NCI-H2227 treated with DMSO at 0.1 percent for 48 hours (cell line): ENCODE results near the gene GSTM3.
"Not testable (repeated sequence)": the region's sequence is repeated elsewhere in the genome, so short reads cannot be mapped to it uniquely, and the experiment has no call there.

Experiments used
- DNase-seq: peaks from one replicate; lab custom pipeline; 2025; lab: John Stamatoyannopoulos, UW

The GSTM3 gene

DNA sequence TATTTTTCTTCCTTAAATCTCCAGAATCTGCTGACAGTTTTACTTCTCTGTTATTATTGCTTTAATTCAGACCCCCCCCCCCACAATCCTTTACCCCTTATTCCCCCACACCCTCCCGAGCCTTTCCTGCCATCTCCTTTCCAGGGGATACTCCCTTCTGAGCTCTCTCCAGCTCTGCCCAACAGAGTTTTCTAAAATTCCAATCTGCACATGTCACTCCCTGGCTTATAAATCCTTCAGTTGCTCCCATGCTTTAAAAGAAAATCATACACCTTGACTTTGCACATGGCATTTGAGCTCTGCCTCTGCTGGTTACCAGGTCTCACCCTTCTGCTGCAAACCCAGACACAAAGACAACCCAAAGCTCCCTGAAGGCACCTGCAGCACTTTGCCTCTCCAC lies 34.6 kb upstream of the GSTM3 start:
- DNase-seq = no peak

DNA sequence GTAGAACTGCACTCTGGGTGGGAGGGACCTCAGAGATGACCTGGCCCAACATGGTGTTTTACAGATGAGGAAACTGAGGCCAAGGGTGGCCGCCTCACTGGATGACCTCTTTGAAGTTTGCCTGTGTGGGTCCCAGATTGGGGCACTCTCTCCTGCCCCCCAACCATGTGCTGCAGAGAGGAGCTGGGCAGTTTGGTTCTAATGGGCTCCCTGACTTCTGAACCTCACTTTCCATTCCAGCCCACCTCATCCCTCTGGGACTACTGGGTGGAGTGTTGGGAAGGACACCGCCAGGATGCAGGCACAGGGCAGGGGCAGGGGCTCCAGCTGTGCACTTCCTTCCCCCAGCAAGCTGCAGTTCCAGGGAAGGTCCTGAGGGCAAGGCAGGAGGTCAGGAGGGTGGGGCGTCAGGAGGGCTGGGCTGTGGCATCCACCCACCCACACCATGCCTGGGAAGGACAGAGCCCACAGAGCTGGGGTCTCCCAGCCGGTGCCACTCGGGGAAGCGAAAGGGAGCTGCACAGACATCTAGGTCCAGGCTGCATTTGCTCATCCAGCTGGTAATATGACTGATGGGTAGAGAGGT lies 33.2 kb upstream of the GSTM3 start:
- DNase-seq = no peak

DNA sequence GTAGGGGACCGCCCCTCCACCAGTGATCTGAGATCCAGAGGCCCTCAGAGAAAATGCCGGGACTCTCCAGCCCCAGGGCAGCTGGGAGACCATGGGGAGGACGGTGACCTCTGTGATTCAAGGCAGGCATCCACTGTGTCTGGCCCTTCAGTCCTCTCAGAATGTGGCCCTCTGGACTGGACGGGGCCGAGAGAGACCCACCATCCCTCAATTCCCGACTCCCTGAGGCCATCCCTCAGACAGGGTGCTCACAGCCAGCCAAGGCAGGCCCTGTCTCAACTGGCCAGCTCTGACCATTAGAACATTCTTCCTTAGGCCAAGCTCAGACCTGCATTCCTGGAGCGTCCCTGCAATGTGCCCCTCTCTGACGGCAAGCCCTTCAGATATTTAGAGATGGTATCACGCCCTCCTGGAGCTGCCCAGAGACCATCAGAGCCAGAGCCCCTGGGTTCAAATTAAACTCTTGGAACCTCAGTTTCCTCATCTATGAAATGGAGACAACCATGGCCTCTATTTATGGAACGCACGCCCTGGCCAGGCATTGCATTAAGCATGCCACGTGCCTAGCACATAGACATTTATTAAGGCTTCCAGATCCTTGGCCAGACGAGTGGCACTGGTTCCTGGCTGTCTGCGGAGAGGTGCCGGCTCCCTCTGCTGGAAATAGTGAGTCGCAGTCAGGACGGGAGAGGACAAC lies 32.5 kb upstream of the GSTM3 start:
- peak; percentile 50 for DNase-seq

DNA sequence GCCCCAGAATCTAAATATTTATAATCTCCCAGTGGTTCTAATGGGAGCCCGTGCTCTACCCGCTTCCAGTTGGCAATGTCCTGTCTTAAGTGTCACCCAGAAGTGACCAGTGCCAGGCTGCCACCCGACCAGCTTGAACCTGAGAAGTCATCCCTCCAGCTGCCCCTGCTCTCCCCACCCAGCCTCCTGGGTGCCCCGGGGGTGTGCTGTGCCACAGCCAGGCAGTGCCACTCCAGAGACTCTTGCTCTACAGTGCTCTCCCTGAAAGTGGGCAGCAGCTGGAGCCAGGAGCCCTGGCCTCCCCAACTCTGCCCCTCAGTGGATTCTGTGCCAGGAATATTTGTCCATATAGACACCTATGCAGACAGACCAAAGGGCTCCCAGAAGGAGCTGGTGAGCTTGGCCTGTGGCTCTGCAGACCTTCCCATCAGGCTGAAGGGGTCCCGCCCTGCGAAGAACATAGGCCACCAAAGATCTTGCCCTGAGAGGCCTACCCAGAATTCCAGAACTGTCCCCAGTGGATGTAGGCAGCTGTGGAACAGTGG lies 31.9 kb upstream of the GSTM3 start:
- DNase-seq = no peak

GRCh38 chr1:109771712-109772657 lies 31.1 kb upstream of the GSTM3 start:
- DNase-seq = no peak

DNA sequence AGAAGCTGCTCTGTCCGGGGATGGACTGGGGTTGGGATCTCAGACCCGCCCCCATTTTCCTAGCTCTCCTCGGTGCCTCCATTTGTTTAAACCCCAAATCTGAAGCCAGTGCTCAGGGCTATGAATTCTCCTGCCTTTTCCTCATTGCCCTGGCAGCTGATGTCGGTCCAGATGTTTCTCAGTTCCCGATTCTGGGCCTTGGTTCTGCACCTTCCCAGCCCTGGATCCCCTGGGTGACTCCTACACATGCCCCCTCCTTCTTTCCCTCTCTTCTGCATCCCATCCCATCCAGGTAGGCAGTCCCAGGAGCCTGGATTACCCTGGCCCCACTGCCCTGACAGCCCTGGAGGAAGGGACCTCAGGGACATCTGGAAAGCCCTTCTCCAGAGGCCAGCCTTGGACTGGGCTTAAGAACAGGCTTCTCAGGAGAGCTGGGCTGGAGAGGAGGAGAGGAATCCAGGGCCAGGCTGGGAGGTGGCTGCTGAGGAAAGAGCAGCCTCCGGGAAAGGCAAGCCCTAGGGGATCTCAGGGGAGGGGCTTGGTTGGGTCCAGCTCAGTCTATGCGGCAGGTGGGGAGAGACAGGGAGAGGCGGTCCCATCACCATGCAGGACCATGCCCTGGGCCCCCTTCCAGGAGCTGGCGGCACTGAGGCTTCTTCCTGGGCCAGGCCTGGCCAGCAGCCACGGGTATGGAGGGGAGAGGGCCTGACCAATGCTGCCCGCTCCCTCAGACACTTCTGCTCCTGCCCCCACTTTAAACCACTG lies 29.7 kb upstream of the GSTM3 start:
- DNase-seq = no peak

- DNase-seq = no peak
Observed at GRCh38 chr1:109769330-109770078, 28.7 kb upstream of the GSTM3 start.

DNA sequence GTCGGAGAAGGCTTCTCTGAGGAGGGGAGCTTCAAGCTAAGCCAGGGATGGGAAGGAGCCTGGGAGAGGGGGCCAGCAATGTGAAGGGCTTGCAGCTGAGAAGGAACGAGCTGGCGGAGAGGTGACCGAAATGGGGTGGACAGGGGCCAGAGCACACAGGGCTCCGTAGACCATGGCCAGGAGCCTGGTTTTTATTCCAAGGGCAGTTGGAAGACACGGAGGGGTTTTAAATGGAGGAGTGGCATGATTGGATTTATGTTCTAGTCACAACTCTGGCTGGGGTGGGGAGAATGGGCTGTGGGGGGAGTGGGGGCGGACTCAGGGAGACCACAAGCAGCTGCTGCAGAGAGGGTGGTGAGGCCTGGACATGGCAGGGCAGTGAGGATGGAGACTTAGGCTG lies 28.0 kb upstream of the GSTM3 start:
- no peak for DNase-seq

- DNase-seq = no peak
Observed at GRCh38 chr1:109768335-109768650, 27.5 kb upstream of the GSTM3 start.

- no peak for DNase-seq
Observed at GRCh38 chr1:109767637-109768334, 26.9 kb upstream of the GSTM3 start.

- DNase-seq = not testable (repeated sequence)
Observed at GRCh38 chr1:109766991-109767636, 26.3 kb upstream of the GSTM3 start.

DNA sequence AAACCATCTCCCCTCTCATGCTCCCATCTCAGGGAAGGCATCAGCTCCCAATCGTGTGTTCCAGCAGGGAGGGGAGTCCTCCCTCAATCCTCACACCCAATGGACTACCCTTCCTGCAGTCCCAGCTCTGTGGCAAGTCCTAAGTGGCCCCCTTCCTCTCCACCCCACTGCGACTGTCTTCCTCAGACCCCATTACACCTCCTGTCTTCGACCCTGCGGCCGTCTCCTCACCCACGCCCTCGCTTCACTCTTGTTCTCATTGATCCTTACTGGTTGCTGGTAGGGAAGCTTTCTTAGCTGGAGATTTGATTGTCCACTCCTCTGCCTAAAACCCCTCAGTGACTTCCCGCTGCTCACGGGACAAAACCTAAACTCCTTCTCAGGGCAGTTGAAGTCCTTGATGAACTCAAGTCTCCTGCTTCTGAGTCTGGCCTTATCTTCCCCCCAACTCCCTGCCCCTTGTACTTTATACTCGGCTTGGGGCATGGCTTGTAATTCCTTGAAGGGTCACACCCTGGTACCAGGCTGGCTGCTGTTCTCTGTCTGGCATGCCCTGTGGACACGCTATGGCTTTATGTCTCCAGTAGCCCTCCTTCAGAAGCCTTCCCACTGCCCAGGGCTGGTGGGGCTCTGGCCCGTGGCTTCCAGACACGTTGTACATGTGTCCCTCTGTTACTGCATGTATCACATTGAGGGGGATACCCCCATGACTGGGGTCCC lies 25.2 kb upstream of the GSTM3 start:
- no peak for DNase-seq

- DNase-seq = no peak
Observed at GRCh38 chr1:109765483-109765815, 24.6 kb upstream of the GSTM3 start.

DNA sequence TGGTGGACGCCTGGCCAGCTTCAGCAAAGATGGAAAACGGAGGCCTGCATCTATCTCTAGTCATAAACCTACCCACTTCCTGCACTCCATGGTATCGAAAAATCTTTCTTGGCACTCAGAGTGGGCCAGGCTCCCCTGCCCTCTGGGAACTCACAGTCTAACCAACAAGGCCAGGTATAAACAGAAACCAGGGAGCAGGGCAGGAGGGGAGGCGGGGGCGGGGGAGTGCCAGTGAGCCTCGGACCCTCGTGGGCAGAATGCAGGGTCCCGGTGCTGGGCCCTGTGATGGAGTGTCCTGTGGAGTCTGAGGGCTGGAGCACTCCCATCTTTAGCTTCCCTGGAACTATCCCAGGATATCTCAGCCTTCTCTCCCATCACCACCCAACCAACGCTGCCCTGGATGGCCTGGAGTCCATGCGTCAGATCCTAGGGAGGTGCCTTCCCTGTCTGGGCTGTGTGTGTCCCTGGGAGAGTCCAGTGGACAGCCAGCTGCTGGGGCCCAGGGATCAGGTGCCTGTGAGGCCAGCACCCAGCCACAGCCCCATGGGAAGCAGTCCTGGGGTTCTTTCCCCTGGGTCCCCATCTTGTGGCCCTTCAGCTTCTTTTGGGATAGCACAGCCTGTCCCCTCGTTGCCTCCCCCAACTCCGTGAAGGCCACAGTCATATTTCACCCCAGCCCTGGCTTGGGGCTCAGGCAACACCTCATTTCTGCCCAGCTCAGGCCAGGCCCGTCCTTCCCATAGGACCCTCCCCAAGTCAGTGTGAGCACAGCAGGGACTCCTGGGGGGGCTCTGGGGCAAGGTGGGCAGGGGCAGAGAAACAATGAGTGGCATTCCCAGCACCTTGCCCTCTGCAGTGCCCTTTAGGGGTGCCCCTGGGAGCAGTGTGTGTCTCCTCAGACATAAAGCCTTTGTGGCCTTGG lies 24.0 kb upstream of the GSTM3 start:
- DNase-seq = no peak

- DNase-seq = no peak
Observed at GRCh38 chr1:109763646-109764415, 23.0 kb upstream of the GSTM3 start, which contains the start of gene EPS8L3. EPS8L3 (minus strand) TSS chr1:109763923; CDS start chr1:109761749, 2,174 bp downstream.

GRCh38 chr1:109762821-109763645 lies 22.2 kb upstream of the GSTM3 start:
- DNase-seq = no peak
